Endothelial cell of hepatic sinusoid (primary cell): ENCODE results near the gene CEP295NL.

Experiments used
- in situ Hi-C: cut with HindIII; loops from 2 replicates; pipeline ENCODE4 v1.10.0; 2017; ENCODE audit warnings: low sequenced_read_pairs

Gene CEP295NL

GRCh38 chr17:78840780-78841611, 62.0 kb downstream of the CEP295NL start, which contains the start of gene USP36:
Gene USP36, minus strand, starts transcription at chr17:78840814. Its CDS starts 4,451 bp downstream, at chr17:78836363.
- in situ Hi-C loops, result no loop called here
